Stimulated activated CD4-positive, alpha-beta T cell treated with anti-CD3 and anti-CD28 coated beads, TNF-alpha, amount 100 ng/mL, for 48 hours (primary cell): Measurements from ENCODE around the gene APC2.
"Not testable (repeated sequence)": the region's sequence is repeated elsewhere in the genome, so short reads cannot be mapped to it uniquely, and the experiment has no call there.

ENCODE experiments used
- DNase-seq, 3 donors: peaks; one replicate each; pipeline ENCODE4 v3.0.0-alpha.2; 2020; ENCODE audit warnings: low read depth in 3 of 3

The APC2 gene

DNA sequence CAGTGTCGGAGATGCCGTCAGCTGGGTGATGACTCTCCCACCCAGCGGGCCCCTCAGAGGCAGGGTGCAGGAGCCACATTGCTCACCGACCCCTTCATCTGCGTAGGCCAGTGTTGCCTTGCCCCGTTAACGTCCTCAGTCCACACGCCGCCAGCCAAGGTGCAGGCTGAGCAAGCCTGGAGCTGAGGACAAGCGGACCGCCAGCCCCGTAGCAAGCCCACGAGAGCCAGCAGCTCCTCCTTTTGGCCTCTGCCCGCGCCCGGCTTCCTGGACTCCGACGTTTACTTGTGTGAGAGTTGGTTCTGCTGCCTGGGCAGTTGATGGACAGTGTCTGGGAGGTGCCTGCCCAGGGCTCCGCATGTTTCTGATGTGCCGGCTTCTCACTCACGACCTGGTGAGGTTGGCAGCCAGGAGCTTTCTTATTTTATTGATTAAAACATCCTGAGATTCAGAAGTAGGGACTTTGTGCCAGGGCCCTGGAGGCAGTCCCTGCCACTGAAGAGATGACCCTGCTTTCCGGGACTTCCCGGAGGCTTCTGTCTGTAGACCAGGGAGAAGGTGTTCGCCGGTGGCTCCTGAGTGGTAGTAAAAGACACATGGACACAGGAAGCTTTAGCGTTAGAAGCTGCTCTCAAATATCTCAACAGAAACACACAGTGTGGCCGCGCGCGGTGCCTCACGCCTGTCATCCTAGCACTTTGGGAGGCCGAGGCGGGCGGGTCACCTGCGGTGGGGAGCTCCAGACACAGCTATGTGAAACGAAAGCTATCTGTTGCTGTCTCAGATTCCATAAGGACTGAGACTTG lies 36.7 kb upstream of the APC2 start:
- no peak for DNase-seq

DNA sequence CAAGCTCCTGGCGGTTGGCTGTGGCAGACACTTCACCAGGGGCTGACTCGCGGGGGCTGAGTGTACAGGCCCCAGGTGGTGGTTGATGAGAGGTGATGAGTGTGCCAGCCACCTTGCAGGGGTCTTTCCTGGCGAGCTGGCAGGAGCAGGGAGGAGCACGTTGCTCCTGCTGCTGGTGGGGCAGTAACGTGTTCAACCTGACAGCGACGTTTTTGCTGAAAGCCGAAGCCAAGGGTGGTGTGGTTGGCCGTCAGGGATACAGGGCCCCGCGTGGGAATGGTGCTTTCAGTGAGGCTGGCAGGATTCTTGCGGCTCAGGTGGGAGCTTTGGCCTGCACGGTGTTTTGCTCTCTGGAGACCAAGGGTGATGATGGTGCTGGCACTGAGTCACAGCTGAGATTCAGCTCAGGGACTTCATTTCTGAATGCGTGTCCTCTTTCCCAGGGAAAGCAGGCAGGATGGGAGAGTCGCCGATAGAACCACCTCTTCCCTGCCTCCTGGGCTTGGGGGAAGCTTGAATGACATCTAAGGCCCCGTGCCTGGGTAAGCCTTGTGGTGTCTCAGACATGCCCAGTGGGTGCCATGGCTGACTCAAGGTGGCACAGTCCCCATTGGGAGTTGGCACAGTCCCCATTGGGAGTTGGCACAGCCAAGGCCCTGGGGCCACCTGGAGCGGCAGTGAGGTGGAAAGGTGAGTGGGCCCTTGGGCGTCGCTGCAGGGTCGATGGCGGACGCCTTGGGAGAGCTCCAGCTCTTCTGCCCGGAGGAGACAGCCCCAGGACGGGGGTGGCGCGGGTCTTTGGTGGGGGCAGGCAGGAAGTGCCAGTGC lies 33.7 kb upstream of the APC2 start:
- DNase-seq = no peak

DNA sequence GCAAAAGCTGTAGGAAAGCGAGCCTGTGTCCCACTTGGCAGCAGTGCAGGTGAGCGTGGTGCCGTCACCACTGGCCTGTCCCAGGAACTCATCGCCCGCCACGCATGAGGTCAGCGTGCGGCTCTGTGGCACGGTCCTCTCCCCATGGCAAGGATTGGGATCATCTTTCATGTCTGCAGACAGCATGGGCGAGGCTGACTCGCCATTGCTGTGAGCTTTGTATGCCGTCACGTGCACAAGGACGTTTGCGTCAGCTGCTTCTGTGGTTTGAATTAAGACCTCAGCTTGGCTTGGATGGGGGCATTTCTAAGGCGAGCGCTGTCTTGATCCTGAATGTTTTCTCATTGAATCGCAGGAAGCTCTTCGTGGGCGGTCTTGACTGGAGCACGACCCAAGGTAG lies 32.8 kb upstream of the APC2 start:
- DNase-seq = no peak

DNA sequence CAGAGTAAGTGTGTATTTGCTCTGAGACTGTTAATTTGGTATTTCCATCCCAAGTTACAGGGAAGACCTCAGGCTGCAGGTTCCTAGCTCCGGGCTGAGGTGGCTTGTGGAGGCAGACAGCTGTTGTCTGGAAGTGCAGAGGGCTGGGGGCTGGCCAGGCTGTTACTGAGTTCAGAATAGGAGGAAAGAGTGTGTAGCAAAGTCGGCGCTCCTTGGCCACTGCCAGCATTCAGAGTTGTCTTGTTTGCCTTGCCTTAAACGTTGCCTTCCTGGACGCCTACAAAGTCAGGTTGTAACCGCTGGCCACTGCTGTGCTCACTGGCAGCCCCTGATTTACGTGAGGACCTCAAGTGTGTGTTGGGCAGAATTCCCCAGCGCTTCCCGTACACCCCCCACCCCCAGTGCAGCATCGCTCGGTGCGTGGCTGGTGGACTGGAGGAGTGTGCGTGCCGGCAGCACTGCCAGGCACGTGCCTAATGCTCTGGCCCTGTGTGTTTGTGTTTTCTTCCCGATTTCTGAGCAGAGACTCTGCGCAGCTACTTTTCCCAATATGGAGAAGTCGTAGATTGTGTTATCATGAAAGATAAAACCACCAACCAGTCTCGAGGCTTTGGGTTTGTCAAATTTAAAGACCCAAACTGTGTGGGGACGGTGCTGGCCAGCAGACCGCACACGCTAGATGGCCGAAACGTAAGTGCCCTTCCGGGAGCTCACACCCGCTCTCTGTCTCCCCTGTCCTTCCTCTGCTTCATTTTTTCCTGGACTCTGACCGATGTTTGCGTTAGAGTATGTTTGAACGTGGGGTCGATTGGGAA lies 32.0 kb upstream of the APC2 start:
- no peak for DNase-seq

DNA sequence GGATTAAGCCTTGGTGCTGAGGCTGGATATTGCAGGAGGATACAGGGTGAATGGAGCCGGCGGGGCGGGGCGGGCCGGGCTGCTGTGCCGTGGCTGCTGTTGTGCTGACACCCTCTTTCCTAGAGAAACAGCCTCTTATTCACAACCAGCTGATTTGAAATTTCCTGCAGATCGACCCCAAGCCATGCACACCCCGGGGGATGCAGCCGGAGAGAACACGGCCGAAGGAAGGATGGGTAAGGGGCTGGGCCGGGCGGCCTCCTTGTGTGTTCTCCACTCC lies 31.5 kb upstream of the APC2 start:
- DNase-seq = no peak

DNA sequence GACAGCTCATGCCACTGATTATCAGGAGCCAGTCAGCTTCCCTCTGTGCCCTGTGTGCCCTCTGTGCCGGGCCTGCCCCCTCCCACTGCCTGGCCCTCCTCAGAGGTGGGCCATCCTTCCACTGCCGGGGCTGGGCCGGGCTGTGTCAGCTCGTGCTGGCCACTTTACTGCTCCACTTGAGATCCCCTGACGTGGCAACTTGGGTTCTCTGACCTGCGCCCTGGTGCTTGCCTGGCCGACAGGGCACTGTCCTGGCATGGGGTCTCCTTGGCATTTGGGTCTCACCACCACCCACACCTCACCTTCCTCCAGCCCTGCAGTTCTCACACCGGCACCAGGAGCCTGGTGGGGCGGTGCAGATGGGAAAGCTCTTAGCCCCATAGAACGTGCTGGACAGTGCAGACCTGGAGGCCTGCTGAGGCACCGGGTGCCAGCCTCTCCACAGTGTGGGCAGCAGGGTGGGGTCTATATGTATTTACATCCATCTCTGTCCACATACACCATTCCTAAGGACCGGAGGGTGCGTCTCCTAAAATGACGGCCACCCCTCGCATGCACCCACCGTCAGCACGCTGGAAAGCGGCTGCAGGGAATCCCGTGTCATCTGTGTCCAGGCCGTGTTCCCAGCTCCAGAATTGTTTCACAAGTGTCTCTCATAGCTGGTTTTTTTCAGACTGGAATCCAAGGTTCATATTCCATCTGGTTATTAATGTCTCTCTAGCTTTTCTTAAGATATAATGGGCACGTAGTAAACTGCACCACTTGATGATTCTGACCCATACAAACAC lies 30.8 kb upstream of the APC2 start:
- DNase-seq = no peak

DNA sequence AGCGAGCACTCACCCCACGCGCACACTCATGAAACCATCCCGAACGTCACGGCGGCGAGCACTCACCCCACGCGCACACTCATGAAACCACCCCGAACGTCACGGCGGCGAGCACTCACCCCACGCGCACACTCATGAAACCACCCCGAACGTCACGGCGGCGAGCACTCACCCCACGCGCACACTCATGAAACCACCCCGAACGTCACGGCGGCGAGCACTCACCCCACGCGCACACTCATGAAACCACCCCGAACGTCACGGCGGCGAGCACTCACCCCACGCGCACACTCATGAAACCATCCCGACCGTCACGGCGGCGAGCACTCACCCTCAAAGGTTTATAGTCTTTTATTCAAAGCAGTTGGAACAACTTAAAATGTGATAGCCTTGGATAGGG lies 29.8 kb upstream of the APC2 start:
- DNase-seq = not testable (repeated sequence)

DNA sequence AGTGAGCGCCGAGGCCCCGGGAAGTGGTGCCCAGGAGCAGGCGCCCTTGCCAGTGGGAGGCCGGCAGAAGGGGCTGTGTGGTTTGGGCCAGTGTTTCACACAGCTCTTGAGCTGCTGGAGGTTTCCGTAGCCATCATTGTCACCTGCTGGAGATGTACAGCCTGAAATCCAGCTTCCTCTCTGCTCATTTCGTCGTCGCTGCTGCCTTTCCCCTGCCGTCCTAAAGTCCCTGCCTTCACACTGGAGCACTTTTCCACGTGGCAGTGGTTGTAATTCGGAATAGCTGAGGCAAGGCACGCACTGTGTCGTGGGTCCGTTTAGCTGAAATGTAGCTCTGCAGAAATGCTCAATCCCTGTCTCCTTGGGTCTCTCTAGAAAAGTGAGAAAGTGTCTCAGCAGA lies 29.3 kb upstream of the APC2 start:
- no peak for DNase-seq

DNA sequence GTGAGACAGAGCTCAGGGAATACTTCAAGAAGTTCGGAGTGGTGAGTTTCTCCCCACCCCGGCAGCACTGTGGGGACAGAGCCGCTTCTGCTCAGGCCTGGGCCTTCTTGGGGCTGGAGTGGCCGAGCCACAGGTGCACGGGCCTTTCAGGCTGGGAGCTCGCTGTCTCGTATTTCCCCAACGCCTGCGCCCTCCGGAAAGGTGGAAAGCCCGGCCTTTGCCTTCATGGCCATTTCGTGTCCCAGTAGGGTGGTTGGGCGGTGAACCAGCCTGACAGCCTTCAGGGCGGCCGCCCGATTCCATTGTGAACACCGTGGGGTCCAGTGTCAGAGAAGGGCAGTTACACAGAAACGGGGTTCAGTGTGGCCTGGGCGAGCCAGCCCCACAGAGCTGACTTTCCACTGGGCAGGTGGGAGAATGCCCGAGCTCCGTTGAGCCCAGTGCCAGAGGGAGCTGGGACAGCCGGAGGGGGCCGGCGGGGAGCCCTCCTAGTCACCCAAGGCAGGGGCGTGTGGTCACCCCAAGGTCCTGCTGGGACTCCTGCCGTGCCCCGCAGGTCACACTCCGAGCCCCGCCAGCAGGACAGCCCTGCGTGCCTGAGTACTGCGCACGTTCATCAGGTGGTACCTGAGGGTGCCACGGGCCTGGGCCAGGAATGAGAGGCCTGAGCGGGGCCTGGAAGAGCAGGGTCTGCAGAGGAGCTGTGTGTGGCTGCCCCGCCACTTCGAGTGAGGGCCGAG lies 28.5 kb upstream of the APC2 start:
- DNase-seq = no peak

DNA sequence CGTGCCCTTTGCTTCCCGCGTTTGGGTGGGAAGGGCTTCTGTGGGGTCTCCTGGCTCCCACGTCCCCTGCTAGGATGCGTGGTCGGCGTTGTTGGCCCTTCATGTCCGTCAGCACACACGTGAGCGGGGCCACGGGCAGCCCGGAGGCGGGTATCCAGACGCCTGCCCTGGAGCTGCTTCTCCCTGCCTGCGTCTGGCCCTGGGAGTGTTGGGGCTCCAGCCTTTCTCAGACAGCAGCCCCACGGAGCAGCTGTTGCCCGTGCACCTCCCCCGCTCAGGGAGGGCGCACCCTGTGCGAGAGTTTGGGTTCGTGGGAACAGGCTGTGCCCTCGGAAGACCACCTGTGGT lies 28.0 kb upstream of the APC2 start:
- no peak for DNase-seq

DNA sequence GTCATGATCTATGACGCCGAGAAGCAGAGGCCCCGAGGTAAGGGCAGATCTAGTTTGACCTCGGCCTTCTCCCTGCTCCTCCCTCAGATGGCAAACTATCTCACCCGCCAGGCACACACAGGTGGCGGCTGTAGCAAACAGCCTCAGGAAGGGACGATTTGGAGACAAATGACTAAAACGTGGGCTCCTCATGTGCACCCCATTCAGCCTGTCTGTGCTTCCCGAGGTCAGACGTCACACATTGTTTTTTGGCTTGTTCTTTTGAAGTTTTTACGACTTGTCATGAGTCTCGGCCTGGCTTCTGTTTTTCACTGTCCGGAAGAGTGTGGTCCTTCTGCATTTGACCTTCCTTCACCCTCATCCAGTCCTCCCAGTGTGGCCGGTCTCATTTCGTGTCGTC lies 27.6 kb upstream of the APC2 start:
- DNase-seq = no peak

DNA sequence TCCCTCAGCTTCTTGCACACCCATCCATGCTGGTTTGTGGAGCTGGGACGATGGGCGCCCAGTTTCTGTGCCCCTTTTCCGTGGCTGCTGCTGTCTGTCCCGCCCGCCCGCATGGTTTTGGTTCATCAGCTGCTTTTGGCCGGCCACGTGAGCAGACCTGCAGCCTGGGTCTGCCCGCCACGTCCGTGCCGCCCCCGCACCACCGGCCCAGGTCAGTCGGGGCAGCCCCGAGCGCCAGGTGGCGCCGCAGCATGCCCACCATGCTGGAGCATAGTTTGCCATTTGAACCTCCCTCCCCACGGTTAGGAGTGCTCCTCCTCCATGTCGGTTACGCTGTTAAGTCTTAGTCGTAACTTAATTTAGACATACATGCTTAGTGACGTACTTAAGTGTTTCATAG lies 27.0 kb upstream of the APC2 start:
- no peak for DNase-seq

DNA sequence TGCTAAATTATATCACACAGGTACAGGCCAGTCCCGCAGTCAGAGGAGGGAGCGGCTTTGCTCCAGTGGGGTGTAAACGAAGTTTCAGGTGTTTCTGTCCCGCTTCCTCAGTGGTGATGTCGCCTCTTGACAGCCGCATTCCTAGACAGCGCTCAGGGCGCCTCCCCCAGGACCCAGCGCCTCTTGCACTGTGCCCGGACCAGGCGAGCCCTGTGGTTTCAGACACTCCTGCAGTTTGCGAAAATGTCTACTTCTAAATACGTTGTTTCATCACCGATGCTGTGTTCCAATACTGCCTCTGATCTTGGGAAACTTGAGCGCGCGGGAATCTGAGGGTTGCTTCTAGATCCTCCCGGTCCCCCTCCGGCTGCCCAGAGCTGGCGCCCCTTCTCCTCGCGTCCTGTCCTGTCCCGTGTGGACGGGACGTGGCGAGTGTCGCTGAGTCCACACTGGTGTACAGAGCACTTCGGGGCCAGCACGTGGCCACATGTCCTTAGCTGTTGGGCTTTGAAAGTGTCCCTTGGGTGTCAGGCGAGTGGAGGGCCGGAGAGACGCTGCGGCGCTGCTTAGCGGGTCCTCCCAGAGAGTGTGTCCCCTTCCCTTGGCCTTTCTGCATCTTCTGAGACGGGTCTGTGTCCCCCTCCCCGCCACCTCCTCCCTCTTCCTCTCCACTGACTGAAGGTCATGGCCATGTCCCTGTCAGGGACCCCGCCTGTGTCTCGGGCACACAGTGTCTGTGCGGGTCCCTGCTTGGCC lies 26.3 kb upstream of the APC2 start:
- DNase-seq = no peak

DNA sequence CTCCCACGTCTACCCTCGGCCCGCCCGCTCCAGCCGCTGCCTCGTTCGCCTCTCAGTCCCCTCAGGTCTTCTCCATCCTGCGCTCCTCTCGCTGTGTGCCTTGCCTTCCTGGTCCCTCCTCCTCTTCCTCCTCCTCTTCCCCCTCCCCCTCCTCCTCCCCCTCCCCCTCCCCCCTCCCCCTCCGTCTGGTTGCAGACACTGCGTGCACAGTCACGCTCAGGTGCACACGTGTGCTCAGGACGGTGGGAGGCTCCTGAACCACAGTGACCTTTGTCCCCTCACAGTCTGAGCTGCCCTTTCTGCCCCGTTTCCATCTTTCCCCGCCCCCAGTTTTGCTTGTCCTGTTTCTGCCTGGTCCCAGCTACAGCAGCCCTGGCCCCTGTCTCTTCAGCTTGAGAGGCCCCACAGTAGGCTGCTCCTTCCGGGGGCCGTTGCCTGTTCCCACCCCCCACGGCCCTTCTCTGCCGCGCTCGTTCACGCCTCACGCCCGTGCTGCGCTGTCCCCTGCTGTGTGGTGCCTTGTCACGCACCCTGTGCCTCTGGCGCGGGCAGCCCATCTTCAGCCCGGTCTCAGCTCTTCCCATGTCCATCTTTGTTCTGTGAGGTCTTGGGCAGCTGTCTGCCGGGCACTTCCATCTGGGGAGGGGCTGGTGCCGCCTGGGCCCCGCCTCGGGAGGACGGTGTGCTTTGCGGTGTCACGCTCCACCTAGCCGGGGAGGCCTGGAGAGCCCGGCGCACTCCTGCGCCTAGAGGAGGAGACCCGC lies 25.5 kb upstream of the APC2 start:
- DNase-seq = no peak

DNA sequence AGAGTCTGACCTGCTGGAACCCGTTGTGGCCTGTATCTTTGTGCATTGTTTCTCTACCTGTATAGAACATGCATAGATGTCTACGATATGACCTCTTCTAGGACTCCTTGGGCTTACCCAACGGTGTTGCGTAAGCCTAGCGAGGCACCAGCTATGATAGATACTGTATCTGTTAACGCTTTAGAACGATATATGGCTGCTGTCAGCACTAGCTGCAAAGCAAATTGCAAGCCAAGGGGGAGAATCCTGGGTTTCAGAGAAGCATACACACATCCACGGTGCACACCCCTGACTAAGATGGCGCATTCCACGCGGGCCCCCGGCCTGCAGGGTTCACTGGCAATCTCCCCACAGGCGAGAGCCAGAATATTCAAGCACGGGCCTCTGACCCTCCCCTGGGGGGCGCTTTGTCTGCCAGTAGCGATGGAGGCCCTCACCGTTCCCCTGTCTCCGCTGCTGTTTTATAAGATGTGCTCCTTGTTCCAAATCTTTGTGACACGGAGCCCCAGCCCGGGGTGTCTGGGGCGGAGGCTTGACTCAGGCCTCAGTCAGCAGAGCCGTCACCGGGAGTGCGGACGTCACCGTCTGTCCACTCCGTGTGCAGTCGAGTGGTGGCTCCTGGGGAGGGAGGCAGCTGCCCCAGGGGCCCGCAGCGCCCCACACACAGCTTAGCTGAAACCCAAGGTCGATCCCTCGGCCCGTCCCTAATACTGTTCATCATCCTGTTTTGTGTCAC lies 24.7 kb upstream of the APC2 start:
- DNase-seq = no peak

DNA sequence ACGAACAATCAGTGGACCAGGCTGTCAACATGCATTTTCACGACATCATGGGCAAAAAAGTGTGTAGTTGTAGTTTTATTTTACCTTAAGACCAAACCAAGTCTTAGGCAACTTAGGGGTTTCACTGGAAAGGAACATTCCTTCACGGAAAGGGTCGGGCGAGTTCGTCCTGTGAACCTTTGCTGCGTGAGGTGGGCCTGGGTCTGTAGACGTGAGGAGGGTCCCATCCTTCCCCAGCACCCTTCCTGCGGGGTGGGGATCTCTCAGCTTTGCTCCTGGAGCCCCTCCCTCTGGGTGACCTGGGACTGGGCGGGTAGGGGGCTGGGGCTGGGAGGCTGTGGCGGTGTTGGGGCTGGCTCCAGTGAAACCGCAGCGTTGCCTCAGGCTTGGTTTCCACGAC lies 24.0 kb upstream of the APC2 start:
- DNase-seq = no peak

DNA sequence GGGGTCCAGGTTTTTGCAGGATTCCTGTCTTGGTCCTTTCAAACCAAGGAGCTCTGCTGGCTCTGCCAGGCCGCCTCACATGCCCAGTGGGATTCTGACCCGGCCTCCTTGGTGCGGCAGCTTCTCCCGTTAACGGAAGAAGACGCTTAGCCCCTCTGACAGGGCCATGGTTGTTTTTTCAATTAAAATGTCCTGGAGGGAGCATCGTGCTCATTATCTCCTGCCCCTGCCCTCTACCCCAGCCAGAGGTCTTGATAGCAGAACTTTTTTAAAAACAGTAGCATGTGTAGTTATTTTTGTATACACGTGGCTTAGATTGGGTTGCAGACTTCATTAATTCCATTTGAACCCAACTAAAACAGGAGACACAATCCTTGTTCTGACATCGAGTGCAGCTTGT lies 23.2 kb upstream of the APC2 start:
- DNase-seq = no peak

DNA sequence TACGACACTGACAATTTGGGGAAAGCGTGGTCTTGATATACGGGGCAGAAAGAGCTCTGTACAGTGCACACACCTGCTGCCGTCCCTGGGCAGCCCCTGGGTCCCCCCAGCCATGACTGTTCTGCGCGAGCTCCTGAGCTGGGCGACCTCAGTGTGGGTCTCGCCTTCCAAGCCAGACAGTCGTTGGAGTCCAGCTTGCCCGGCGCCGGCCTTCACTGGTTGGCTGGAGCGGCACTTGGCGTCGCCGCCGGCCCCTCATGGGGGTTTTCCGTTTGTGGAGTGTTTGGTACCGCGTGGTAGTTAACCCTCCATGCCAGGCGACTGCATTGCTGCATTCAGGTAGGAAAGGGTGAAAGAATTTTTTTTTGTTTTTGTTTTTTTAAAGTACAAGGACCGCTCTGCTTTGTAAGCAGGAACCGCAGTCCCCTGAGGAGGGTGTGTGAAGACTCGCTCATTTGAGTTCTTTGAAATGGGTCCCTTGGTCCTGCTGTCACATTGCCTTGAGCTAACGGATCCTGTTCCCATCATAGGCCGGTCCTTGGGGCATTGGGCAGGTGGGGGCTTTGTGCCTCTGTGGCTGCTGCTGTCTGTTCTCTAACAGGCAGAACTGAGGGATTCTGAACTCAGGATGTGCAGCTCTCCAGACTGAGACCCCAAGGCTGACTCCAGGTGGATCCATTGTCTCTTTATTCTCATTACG lies 22.6 kb upstream of the APC2 start:
- no peak for DNase-seq
